Astrocyte (in vitro differentiated cells and primary cell): Measurements from ENCODE around the gene SH3RF2. TPM values are rescaled to one million over a fixed set of nuclear protein-coding genes. Genes with fewer than 3 reads are reported as not detected.
"Not testable (repeated sequence)": the region's sequence is repeated elsewhere in the genome, so short reads cannot be mapped to it uniquely, and the experiment has no call there.

Source experiments
- DNase-seq: peaks from one replicate; pipeline ENCODE4 v3.0.0-alpha.2; 2010; ENCODE audit warnings: low read depth
- FAIRE-seq: peaks from 2 replicates; lab custom pipeline; 2011; peaks lifted over from hg19 to GRCh38; lab: Jason Lieb, UNC
- H2AFZ ChIP-seq: 2 replicates; pipeline ENCODE4 v1.6.0; 2012; ENCODE audit warnings: low read depth, low read length, inconsistent platforms
- H3K27ac ChIP-seq: 2 replicates; pipeline ENCODE4 v1.5.1; 2011; ENCODE audit warnings: low read depth, low read length, inconsistent platforms
- H3K27me3 ChIP-seq: 2 replicates; pipeline ENCODE4 v1.6.0; 2011; ENCODE audit warnings: low read length, inconsistent platforms; ENCODE audit not compliant: insufficient read depth
- H3K36me3 ChIP-seq: 2 replicates; pipeline ENCODE4 v1.5.1; 2011; ENCODE audit warnings: low read length, inconsistent platforms; ENCODE audit not compliant: insufficient read depth
- H3K4me1 ChIP-seq: 2 replicates; pipeline ENCODE4 v1.5.1; 2011; ENCODE audit warnings: low read length, inconsistent platforms; ENCODE audit not compliant: insufficient read depth
- H3K4me2 ChIP-seq: 2 replicates; pipeline ENCODE4 v1.6.0; 2012; ENCODE audit warnings: low read length, inconsistent platforms
- H3K4me3 ChIP-seq: 2 replicates; pipeline ENCODE4 v1.5.1; 2011; ENCODE audit warnings: low read depth, mild to moderate bottlenecking, low read length, inconsistent platforms; ENCODE audit not compliant: insufficient read depth
- H3K79me2 ChIP-seq: 2 replicates; pipeline ENCODE4 v1.6.0; 2012; ENCODE audit warnings: mild to moderate bottlenecking, low read length, inconsistent platforms; ENCODE audit not compliant: insufficient read depth
- H3K9ac ChIP-seq: 2 replicates; pipeline ENCODE4 v1.6.0; 2012; ENCODE audit warnings: mild to moderate bottlenecking, low read length, inconsistent platforms
- H3K9me3 ChIP-seq: 2 replicates; pipeline ENCODE4 v1.5.1; 2012; ENCODE audit warnings: low read depth, mild to moderate bottlenecking, low read length, inconsistent platforms; ENCODE audit not compliant: insufficient read depth
- H4K20me1 ChIP-seq: 2 replicates; pipeline ENCODE4 v1.6.0; 2012; ENCODE audit warnings: low read length, inconsistent platforms; ENCODE audit not compliant: insufficient read depth
- H3K27ac Mint-ChIP-seq: one replicate; pipeline ENCODE4 v1.8.0; 2021; ENCODE audit warnings: mild to moderate bottlenecking, mixed read lengths; ENCODE audit not compliant: unreplicated experiment
- H3K27me3 Mint-ChIP-seq: one replicate; pipeline ENCODE4 v1.8.0; 2021; ENCODE audit warnings: low read depth, mixed read lengths; ENCODE audit not compliant: unreplicated experiment
- H3K36me3 Mint-ChIP-seq: one replicate; pipeline ENCODE4 v1.8.0; 2021; ENCODE audit warnings: low read depth, mixed read lengths; ENCODE audit not compliant: unreplicated experiment
- H3K4me1 Mint-ChIP-seq: one replicate; pipeline ENCODE4 v1.8.0; 2021; ENCODE audit warnings: low read depth, mixed read lengths; ENCODE audit not compliant: unreplicated experiment
- H3K4me3 Mint-ChIP-seq: one replicate; pipeline ENCODE4 v1.8.0; 2021; ENCODE audit warnings: mild to moderate bottlenecking, moderate library complexity, mixed read lengths; ENCODE audit not compliant: unreplicated experiment
- H3K9me3 Mint-ChIP-seq: one replicate; pipeline ENCODE4 v1.8.0; 2021; ENCODE audit warnings: mild to moderate bottlenecking, mixed read lengths; ENCODE audit not compliant: unreplicated experiment
- CTCF ChIP-seq: IDR thresholded peaks from 2 replicates; pipeline ENCODE4 v1.5.1; 2011; ENCODE audit warnings: low read depth, mild to moderate bottlenecking, inconsistent platforms, low read length, moderate library complexity; ENCODE audit not compliant: insufficient read depth
- EZH2 ChIP-seq: IDR thresholded peaks from 2 replicates; pipeline ENCODE4 v1.6.1; 2012; ENCODE audit warnings: mild to moderate bottlenecking, low read length, inconsistent platforms; ENCODE audit not compliant: insufficient read depth
- total RNA-seq: library from RNA; stranded (reverse); gene quantifications from 2 replicates; pipeline ENCODE4 v1.2.1, GENCODE V29; 2021

SH3RF2 gene
- total RNA-seq, 1 donor from 2014 or later = 12.3 TPM

DNA sequence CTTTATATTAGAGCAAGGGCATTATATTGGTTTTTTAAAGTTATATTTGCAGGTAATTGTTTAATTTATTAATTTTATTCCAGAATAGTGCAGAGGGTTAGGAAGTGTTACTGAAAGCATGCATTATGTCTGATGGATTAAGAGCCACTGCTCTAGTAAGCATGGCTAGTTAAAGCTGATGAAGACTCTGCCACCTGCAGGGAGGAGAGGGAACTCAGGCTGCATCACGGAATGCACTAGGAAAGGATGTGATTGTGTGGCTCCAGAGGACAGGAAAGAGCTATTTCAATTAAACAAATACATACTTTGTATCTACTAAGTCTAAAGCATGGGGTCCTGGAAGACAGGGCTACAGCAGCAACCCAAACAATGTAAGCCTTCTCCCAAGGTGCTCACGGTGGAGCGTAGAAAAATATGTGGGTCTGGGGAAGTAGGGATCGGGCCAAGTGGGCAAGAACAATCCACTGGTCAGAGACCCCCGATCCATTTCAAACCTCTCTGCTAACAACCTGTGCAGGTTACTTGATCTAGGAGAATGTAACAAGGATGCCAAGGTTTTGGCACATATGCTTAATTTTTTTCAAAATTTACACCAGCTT is 48.3 kb upstream of the SH3RF2 start:
- Histone ChIP-seq H3K4me1 (no peaks in the 10 kb centered on the region), H3K9me3 (no peaks in the 10 kb centered on the region), H2AFZ (no peak overlapping the region), H3K4me3 (no peak overlapping the region), H4K20me1 (no peaks in the 10 kb centered on the region), H3K36me3 (no peaks in the 10 kb centered on the region), H3K4me2 (no peak overlapping the region), H3K79me2 (no peaks in the 10 kb centered on the region), H3K9ac (no peak overlapping the region), H3K27me3 (no peaks in the 10 kb centered on the region), H3K27ac (no peak overlapping the region)
- H3K4me3 Mint-ChIP-seq = no peak overlapping the region
- H3K4me1 Mint-ChIP-seq = no peaks in the 10 kb centered on the region
- DNase-seq = peak; percentile 37
- peaks cover 10% of the 10 kb centered on the region for H3K9me3 Mint-ChIP-seq
- TF ChIP-seq EZH2 (no peak), CTCF (peak; percentile 80)
- peaks cover 3% of the 10 kb centered on the region for H3K36me3 Mint-ChIP-seq
- no peak overlapping the region for H3K27ac Mint-ChIP-seq
- no peaks in the 10 kb centered on the region for H3K27me3 Mint-ChIP-seq
- FAIRE-seq = no peak

DNA sequence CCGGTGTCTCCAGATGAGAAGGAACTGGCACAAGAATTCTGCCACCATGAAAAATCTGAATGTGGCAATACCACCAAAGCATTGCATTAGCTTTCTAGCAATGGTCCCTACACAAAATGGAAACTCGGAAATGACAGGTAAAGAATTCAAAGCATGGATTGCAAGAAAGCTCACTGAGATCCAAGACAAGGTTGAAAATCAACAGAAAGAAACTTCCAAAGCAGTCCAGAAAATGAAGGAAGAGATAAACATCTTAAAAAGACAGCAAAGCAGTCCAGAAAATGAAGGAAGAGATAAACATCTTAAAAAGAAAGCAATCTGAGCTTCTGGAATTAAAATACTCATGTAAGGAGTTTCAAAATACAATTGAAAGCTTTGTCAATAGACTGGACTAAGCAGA is 46.8 kb upstream of the SH3RF2 start:
- Histone ChIP-seq H3K4me1 (no peaks in the 10 kb centered on the region), H3K27ac (no peak overlapping the region), H3K9ac (no peak overlapping the region), H3K79me2 (no peaks in the 10 kb centered on the region), H2AFZ (no peak overlapping the region), H4K20me1 (no peaks in the 10 kb centered on the region), H3K36me3 (no peaks in the 10 kb centered on the region), H3K9me3 (no peaks in the 10 kb centered on the region), H3K4me2 (no peak overlapping the region), H3K4me3 (no peak overlapping the region), H3K27me3 (no peaks in the 10 kb centered on the region)
- peaks cover 3% of the 10 kb centered on the region for H3K36me3 Mint-ChIP-seq
- FAIRE-seq = peak; percentile 58
- no peak overlapping the region for H3K27ac Mint-ChIP-seq
- DNase-seq = no peak
- no peaks in the 10 kb centered on the region for H3K27me3 Mint-ChIP-seq
- no peaks in the 10 kb centered on the region for H3K4me1 Mint-ChIP-seq
- no peak overlapping the region for H3K4me3 Mint-ChIP-seq
- H3K9me3 Mint-ChIP-seq = peaks cover 10% of the 10 kb centered on the region
- TF ChIP-seq CTCF (no peak), EZH2 (no peak)

DNA sequence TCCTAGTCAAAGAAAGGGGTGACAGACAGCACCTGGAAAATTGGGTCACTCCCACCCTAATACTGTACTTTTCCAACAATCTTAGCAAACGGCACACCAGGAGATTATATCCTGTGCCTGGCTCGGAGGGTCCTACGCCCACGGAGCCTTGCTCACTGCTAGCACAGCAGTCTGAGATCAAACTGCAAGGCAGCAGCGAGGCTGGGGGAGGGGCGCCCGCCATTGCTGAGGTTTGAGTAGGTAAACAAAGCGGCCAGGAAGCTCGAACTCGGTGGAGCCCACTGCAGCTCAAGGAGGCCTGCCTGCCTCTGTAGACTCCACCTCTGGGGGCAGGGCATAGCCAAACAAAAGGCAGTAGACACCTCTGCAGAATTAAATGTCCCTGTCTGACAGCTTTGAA is 45.0 kb upstream of the SH3RF2 start:
- H3K27me3 Mint-ChIP-seq, H3K4me1 Mint-ChIP-seq, H3K9ac ChIP-seq, FAIRE-seq, H3K4me3 Mint-ChIP-seq, H3K36me3 Mint-ChIP-seq, H3K79me2 ChIP-seq, H3K36me3 ChIP-seq, H3K27ac Mint-ChIP-seq, H3K27me3 ChIP-seq, H3K9me3 ChIP-seq, H3K4me1 ChIP-seq, H4K20me1 ChIP-seq, H2AFZ ChIP-seq, H3K27ac ChIP-seq, H3K4me2 ChIP-seq, H3K4me3 ChIP-seq, DNase-seq: not testable (repeated sequence)
- peaks cover 19% of the 10 kb centered on the region for H3K9me3 Mint-ChIP-seq
